HepG2 (cell line): ENCODE measurements around the gene OR5K3. TPM values are rescaled to one million over a fixed set of nuclear protein-coding genes. Genes with fewer than 3 reads are reported as not detected.

Experiments
- ATAC-seq: fragments of 200-7000 bp; cut with Tn5 transposase; 3 replicates; pipeline ENCODE4 v1.9.1; 2020; ENCODE audit warnings: mild to moderate bottlenecking, moderate library complexity
- BruUV-seq: library from RNA; stranded (reverse); fragments of 400-500 nt; replicated peaks from 2 replicates; lab custom pipeline; 2021; lab: Mats Ljungman, UMichigan
- CTCF ChIA-PET: fragments of 300-600 bp; formaldehyde crosslinking; extraction: SDS; loops from one replicate; lab custom pipeline; 2021; ENCODE audit warnings: low total read pairs, inconsistent platforms, low intra/inter-chr PET ratio; lab: Yijun Ruan, JAX
- POLR2A ChIA-PET: fragments of 350-600 bp; sonication (Branson Sonifier 250); formaldehyde crosslinking; loops from one replicate; lab custom pipeline; 2020; ENCODE audit warnings: antibody characterized with exemption, inconsistent platforms; lab: Yijun Ruan, JAX
- DNase-seq: peaks from one replicate; pipeline ENCODE4 v3.0.0-alpha.2; 2015; ENCODE audit warnings: low spot score
- FAIRE-seq: peaks from 3 replicates; lab custom pipeline; 2011; peaks lifted over from hg19 to GRCh38; lab: Jason Lieb, UNC
- H2AFZ ChIP-seq: one replicate; pipeline ENCODE4 v1.6.1; 2011; ENCODE audit warnings: low read length, inconsistent platforms
- H3K27ac ChIP-seq: fragments of 300-600 bp; 3 replicates; pipeline ENCODE4 v1.8.0; 2011; ENCODE audit warnings: mixed run types, mild to moderate bottlenecking, mixed read lengths, low read length, inconsistent platforms; ENCODE audit not compliant: insufficient read depth; ENCODE audit errors: extremely low read length
- H3K27me3 ChIP-seq, 2 experiments: fragments of 200-600 bp in 1 of 2; 2 replicates in 1 of 2; 3 replicates in 1 of 2; pipeline versions ENCODE4 v1.6.0 to v1.8.0; 2011; ENCODE audit warnings: low read length in 2 of 2, mild to moderate bottlenecking in 2 of 2, moderate library complexity in 2 of 2, inconsistent platforms in 1 of 2; ENCODE audit not compliant: insufficient read depth in 2 of 2, control insufficient read depth in 1 of 2
- H3K36me3 ChIP-seq, 2 experiments: fragments of 200-600 bp in 1 of 2; replicated peaks in 1 of 2; 2 replicates in 1 of 2; 3 replicates in 1 of 2; pipeline versions ENCODE4 v1.5.1 to v1.8.0; 2011; ENCODE audit warnings: low read length in 2 of 2, inconsistent platforms in 1 of 2; ENCODE audit not compliant: insufficient read depth in 2 of 2, control insufficient read depth in 1 of 2
- H3K4me1 ChIP-seq: 2 replicates; pipeline ENCODE4 v1.5.1; 2012; ENCODE audit warnings: low read length, inconsistent platforms; ENCODE audit not compliant: insufficient read depth
- H3K4me2 ChIP-seq: 2 replicates; pipeline ENCODE4 v1.6.0; 2011; ENCODE audit warnings: low read depth, low read length, inconsistent platforms
- H3K4me3 ChIP-seq, 3 experiments: fragments of 200-600 bp in 1 of 3; sonication (generic), shearing (Covaris generic) in 1 of 3; replicated peaks in 1 of 3; 2 replicates each; pipeline ENCODE4 v1.5.1; 2011 to 2016; ENCODE audit warnings: low read length in 3 of 3, inconsistent platforms in 2 of 3, low read depth in 2 of 3, mild to moderate bottlenecking in 2 of 3, control low read depth in 1 of 3, mixed read lengths in 1 of 3; ENCODE audit not compliant: insufficient read depth in 1 of 3
- H3K79me2 ChIP-seq: one replicate; pipeline ENCODE4 v1.6.1; 2011; ENCODE audit warnings: low read length, inconsistent platforms; ENCODE audit not compliant: insufficient read depth
- H3K9ac ChIP-seq: 2 replicates; pipeline ENCODE4 v1.6.0; 2011; ENCODE audit warnings: mild to moderate bottlenecking, low read depth, low read length, inconsistent platforms; ENCODE audit not compliant: insufficient read depth
- H3K9me3 ChIP-seq: 2 replicates; pipeline ENCODE4 v1.5.1; 2012; ENCODE audit warnings: mild to moderate bottlenecking, low read length
- H4K20me1 ChIP-seq: 2 replicates; pipeline ENCODE4 v1.6.0; 2011; ENCODE audit warnings: inconsistent platforms, mild to moderate bottlenecking, low read length, moderate library complexity; ENCODE audit not compliant: insufficient read depth
- HMG20B ChIP-seq: conservative IDR thresholded peaks from 2 replicates; pipeline ENCODE4 v1.6.1; 2016; ENCODE audit warnings: missing genetic modification reagents, missing compliant biosample characterization
- PCBP2 ChIP-seq: fragments of 200-400 bp; formaldehyde crosslinking; optimal IDR thresholded peaks from 2 replicates; pipeline ENCODE3; 2018; ENCODE audit warnings: low read length, low read depth; ENCODE audit not compliant: poor library complexity, severe bottlenecking
- ZNF274 ChIP-seq: sonication (generic); formaldehyde crosslinking; IDR thresholded peaks from 2 replicates; pipeline ENCODE4 v1.5.1; 2020; ENCODE audit warnings: mild to moderate bottlenecking, missing genetic modification reagents
- ZNF546 ChIP-seq: sonication (generic); formaldehyde crosslinking; conservative IDR thresholded peaks from 2 replicates; pipeline ENCODE4 v1.8.1; 2023; ENCODE audit warnings: mild to moderate bottlenecking, missing genetic modification reagents
- WGBS: methylation state at CpG from one replicate; pipeline ENCODE4 v1.1.6; 2017; ENCODE audit warnings: low lambda C conversion rate; 5-methylcytosine and 5-hydroxymethylcytosine counted together
- in situ Hi-C: cut with HindIII; loops from 2 replicates; pipeline ENCODE4 v1.10.0; 2017; ENCODE audit warnings: low pct_unique_long_range_greater_than_20kb; ENCODE audit not compliant: extremely low pct_ligation_motif_present
- intact Hi-C: fragments of 100-400 bp; cut with micrococcal nuclease; formaldehyde crosslinking; loops from one replicate; pipeline ENCODE4 v1.10.0; 2022; ENCODE audit not compliant: unreplicated experiment
- polyA plus RNA-seq, 8 experiments: library from polyadenylated mRNA; depleted of rRNA in 3 of 8; stranded (reverse) in 7 of 8; unstranded in 1 of 8; fragments of >200 nt; fragmentation: Illumina TruSeq in 4 of 8; extraction: Trizol in 4 of 8; gene quantifications; 2 replicates each; pipeline versions ENCODE4 v1.2.1 to v1.2.3, GENCODE V29; 2011 to 2016; ENCODE audit warnings: low read depth in 4 of 8, missing spikeins in 1 of 8, mixed read lengths in 1 of 8; ENCODE audit not compliant: insufficient read depth in 1 of 8
- total RNA-seq, 5 experiments: library from RNA; depleted of rRNA; stranded (reverse); fragments of >200 nt; fragmentation: Illumina TruSeq; extraction: Trizol; gene quantifications; 2 replicates each; pipeline ENCODE4 v1.2.3, GENCODE V29; 2016; ENCODE audit warnings: low read depth in 1 of 5
- TF ChIP-seq, protein P1 (sequence below), 2 experiments: IDR thresholded peaks; 2 replicates each; pipeline ENCODE4 v1.6.1; 2011 to 2012; ENCODE audit warnings: low read length in 2 of 2, borderline replicate concordance in 1 of 2, low read depth in 1 of 2, mild to moderate bottlenecking in 1 of 2, moderate library complexity in 1 of 2
- TF ChIP-seq, protein P2 (sequence below): sonication (generic); formaldehyde crosslinking; conservative IDR thresholded peaks from 2 replicates; pipeline ENCODE4 v1.4.0; 2020; ENCODE audit warnings: missing genetic modification reagents

Gene OR5K3
- total and polyA plus RNA-seq, 2 of the 13 experiments (the other 11 are each of a cell fraction or from before 2014, with no cell fraction given) = not detected

DNA sequence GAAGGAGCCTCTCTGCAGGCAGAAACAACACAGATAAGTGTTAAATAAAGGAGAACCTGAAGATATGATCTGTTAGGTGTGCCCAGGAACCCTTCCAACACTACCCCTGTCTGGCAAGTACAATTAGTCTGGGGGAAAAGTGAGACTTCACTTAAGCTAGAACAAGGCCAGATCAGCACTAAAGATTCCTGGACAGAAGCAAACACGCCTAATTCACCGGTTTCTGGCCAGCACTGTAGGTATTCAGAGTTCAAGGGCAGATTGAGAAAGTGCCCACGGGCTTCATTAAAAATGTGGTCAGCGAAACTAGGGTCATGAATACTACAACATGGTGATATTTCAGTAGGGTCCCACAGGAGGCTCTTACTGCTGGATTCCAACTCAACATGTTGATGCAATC is 43.9 kb downstream of the OR5K3 start:
- H2AFZ ChIP-seq = no peak overlapping the region
- no peaks in the 10 kb centered on the region for H3K4me1 ChIP-seq
- H3K36me3 ChIP-seq = no peaks in the 10 kb centered on the region
- 0% methylated on average over 3 of the region's 4 CpGs for WGBS
- ChIA-PET POLR2A (no interaction called here), CTCF (no interaction called here)
- H3K27me3 ChIP-seq = no peaks in the 10 kb centered on the region
- no peak overlapping the region for H3K27ac ChIP-seq
- H3K79me2 ChIP-seq = no peaks in the 10 kb centered on the region
- no peak overlapping the region for H3K4me2 ChIP-seq
- no peak overlapping the region for H3K4me3 ChIP-seq
- intact Hi-C loops = no loop called here
- FAIRE-seq (no peak), ATAC-seq (no peak; the same call in 2 of the 3 replicates), DNase-seq (no peak)
- peaks cover 12% of the 10 kb centered on the region for H3K9me3 ChIP-seq
- no peaks in the 10 kb centered on the region for H4K20me1 ChIP-seq
- BruUV-seq = no TSS peak
- in situ Hi-C loops = no loop called here
- no peak overlapping the region for H3K9ac ChIP-seq
- no peak for TF ChIP-seq HMG20B (CRISPR knock-in tag)
- TF ChIP-seq, protein P1, sequence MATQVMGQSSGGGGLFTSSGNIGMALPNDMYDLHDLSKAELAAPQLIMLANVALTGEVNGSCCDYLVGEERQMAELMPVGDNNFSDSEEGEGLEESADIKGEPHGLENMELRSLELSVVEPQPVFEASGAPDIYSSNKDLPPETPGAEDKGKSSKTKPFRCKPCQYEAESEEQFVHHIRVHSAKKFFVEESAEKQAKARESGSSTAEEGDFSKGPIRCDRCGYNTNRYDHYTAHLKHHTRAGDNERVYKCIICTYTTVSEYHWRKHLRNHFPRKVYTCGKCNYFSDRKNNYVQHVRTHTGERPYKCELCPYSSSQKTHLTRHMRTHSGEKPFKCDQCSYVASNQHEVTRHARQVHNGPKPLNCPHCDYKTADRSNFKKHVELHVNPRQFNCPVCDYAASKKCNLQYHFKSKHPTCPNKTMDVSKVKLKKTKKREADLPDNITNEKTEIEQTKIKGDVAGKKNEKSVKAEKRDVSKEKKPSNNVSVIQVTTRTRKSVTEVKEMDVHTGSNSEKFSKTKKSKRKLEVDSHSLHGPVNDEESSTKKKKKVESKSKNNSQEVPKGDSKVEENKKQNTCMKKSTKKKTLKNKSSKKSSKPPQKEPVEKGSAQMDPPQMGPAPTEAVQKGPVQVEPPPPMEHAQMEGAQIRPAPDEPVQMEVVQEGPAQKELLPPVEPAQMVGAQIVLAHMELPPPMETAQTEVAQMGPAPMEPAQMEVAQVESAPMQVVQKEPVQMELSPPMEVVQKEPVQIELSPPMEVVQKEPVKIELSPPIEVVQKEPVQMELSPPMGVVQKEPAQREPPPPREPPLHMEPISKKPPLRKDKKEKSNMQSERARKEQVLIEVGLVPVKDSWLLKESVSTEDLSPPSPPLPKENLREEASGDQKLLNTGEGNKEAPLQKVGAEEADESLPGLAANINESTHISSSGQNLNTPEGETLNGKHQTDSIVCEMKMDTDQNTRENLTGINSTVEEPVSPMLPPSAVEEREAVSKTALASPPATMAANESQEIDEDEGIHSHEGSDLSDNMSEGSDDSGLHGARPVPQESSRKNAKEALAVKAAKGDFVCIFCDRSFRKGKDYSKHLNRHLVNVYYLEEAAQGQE (IDR thresholded peaks at IDR 0.05; ENCODE audit: borderline replicate concordance in 1 of 2, low read depth in 1 of 2, low read length in 2 of 2) = peak in 1 of 2 experiments; percentile 80; a peak in 2 of 4 replicates

- Histone ChIP-seq H3K27ac (no peak overlapping the region), H3K9ac (no peak overlapping the region), H3K27me3 (no peaks in the 10 kb centered on the region), H3K4me1 (no peaks in the 10 kb centered on the region), H4K20me1 (no peaks in the 10 kb centered on the region), H3K4me3 (no peak overlapping the region), H3K36me3 (no peaks in the 10 kb centered on the region), H3K4me2 (no peak overlapping the region), H3K9me3 (no peaks in the 10 kb centered on the region), H2AFZ (no peak overlapping the region), H3K79me2 (no peaks in the 10 kb centered on the region)
- POLR2A ChIA-PET = no interaction called here
- FAIRE-seq = no peak
- DNase-seq = no peak
- BruUV-seq = no TSS peak
- in situ Hi-C loops (no loop called here), intact Hi-C loops (no loop called here)
- no peak for ATAC-seq
- CTCF ChIA-PET = no interaction called here
- TF ChIP-seq ZNF546 (CRISPR knock-in tag) (no peak), ZNF274 (CRISPR knock-in tag) (no peak), PCBP2 (no peak)
- TF ChIP-seq, protein P2, sequence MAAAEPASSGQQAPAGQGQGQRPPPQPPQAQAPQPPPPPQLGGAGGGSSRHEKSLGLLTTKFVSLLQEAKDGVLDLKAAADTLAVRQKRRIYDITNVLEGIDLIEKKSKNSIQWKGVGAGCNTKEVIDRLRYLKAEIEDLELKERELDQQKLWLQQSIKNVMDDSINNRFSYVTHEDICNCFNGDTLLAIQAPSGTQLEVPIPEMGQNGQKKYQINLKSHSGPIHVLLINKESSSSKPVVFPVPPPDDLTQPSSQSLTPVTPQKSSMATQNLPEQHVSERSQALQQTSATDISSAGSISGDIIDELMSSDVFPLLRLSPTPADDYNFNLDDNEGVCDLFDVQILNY (CRISPR knock-in tag) = no peak
- TF ChIP-seq, protein P1 (IDR thresholded peaks at IDR 0.05; ENCODE audit: borderline replicate concordance in 1 of 2, low read depth in 1 of 2, low read length in 2 of 2) = no peak
Measured at GRCh38 chr3:98440283-98440682, 49.8 kb downstream of the OR5K3 start.
